ENCODE results near the gene ZNF865.

DNA sequence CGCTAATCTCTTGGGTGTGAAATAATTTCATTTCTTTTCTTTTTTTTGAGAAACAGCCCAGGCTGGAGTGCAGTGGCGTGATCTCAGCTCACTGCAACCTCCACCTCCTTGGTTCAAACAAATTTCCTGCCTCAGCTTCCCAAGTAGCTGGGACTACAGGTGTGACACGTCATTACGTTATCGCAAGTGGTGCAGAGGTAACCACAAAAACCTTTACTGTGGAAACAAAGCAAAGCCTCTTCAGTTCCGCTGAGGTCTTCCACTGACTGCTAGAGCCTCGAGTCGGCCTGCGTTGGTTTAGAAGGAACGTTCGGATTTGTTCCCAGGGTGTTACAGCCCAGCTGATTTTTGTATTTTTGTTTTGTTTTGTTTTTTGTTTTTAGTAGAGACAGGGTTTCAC, 20.9 kb downstream of the ZNF865 start:
- TF ChIP-seq, protein P1, sequence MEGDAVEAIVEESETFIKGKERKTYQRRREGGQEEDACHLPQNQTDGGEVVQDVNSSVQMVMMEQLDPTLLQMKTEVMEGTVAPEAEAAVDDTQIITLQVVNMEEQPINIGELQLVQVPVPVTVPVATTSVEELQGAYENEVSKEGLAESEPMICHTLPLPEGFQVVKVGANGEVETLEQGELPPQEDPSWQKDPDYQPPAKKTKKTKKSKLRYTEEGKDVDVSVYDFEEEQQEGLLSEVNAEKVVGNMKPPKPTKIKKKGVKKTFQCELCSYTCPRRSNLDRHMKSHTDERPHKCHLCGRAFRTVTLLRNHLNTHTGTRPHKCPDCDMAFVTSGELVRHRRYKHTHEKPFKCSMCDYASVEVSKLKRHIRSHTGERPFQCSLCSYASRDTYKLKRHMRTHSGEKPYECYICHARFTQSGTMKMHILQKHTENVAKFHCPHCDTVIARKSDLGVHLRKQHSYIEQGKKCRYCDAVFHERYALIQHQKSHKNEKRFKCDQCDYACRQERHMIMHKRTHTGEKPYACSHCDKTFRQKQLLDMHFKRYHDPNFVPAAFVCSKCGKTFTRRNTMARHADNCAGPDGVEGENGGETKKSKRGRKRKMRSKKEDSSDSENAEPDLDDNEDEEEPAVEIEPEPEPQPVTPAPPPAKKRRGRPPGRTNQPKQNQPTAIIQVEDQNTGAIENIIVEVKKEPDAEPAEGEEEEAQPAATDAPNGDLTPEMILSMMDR (IDR thresholded peaks at IDR 0.05) = no peak
- no peak for TF ChIP-seq EP300 (IDR thresholded peaks at IDR 0.05)
